NCI-H69 (cell line): Measurements from ENCODE around the gene BHLHE23.

Experiments
- DNase-seq: peaks from one replicate; lab custom pipeline; 2025; lab: John Stamatoyannopoulos, UW

BHLHE23 gene

GRCh38 chr20:63025534-63026331 lies 19.0 kb upstream of the BHLHE23 start:
- no peak for DNase-seq

GRCh38 chr20:63024573-63025392 lies 18.0 kb upstream of the BHLHE23 start:
- DNase-seq, result no peak

GRCh38 chr20:63023936-63024571 lies 17.3 kb upstream of the BHLHE23 start:
- DNase-seq, result no peak

GRCh38 chr20:63023071-63023935 lies 16.5 kb upstream of the BHLHE23 start:
- DNase-seq, result peak; percentile 21

GRCh38 chr20:63022501-63022900 lies 15.7 kb upstream of the BHLHE23 start:
- DNase-seq, result no peak

GRCh38 chr20:63021356-63022321 lies 14.9 kb upstream of the BHLHE23 start:
- DNase-seq, result no peak

- no peak for DNase-seq
Observed at GRCh38 chr20:63020681-63021080, 13.9 kb upstream of the BHLHE23 start.

- DNase-seq, result no peak
Observed at GRCh38 chr20:63017826-63018411, 11.2 kb upstream of the BHLHE23 start.

- DNase-seq, result no peak
Observed at GRCh38 chr20:63017076-63017825, 10.5 kb upstream of the BHLHE23 start.

GRCh38 chr20:63016514-63017075 lies 9.8 kb upstream of the BHLHE23 start:
- no peak for DNase-seq

- no peak for DNase-seq
Observed at GRCh38 chr20:63015662-63016361, 9.0 kb upstream of the BHLHE23 start.

GRCh38 chr20:63015147-63015661 lies 8.4 kb upstream of the BHLHE23 start:
- DNase-seq, result no peak

GRCh38 chr20:63014710-63015109 lies 7.9 kb upstream of the BHLHE23 start:
- peak; percentile 57 for DNase-seq

GRCh38 chr20:63014287-63014686 lies 7.5 kb upstream of the BHLHE23 start:
- DNase-seq, result no peak

GRCh38 chr20:63013207-63013606 lies 6.4 kb upstream of the BHLHE23 start:
- DNase-seq, result no peak

- DNase-seq, result peak; percentile 25
Observed at GRCh38 chr20:63011798-63012197, 5.0 kb upstream of the BHLHE23 start.

- peak; percentile 41 for DNase-seq
Observed at GRCh38 chr20:63009988-63010769, 3.4 kb upstream of the BHLHE23 start.
